Neuronal stem cell (in vitro differentiated cells): ENCODE data around the gene TSC1.
A peak's percentile ranks its signal among the peaks of the same experiment; 100 is the strongest.

Source experiments
- DNase-seq: peaks from one replicate; pipeline ENCODE4 v3.0.0-alpha.2; 2013; ENCODE audit warnings: low spot score
- H2AFZ ChIP-seq: one replicate; pipeline ENCODE4 v1.6.1; 2013; ENCODE audit warnings: mild to moderate bottlenecking, low read length, inconsistent platforms
- H2AK5ac ChIP-seq: 2 replicates; pipeline ENCODE4 v1.6.1; 2013; ENCODE audit warnings: low read depth, mild to moderate bottlenecking, inconsistent platforms, low read length, moderate library complexity, mixed read lengths
- H2BK120ac ChIP-seq: 2 replicates; pipeline ENCODE4 v1.6.1; 2013; ENCODE audit warnings: low read depth, mild to moderate bottlenecking, inconsistent platforms, low read length, moderate library complexity, mixed read lengths
- H2BK12ac ChIP-seq: one replicate; pipeline ENCODE4 v1.6.1; 2013; ENCODE audit warnings: low read length, inconsistent platforms
- H2BK15ac ChIP-seq: 2 replicates; pipeline ENCODE4 v1.6.1; 2013; ENCODE audit warnings: mild to moderate bottlenecking, low read length, inconsistent platforms, mixed read lengths
- H2BK5ac ChIP-seq: one replicate; pipeline ENCODE4 v1.6.1; 2013; ENCODE audit warnings: inconsistent platforms, mild to moderate bottlenecking, low read length, moderate library complexity
- H3K14ac ChIP-seq: one replicate; pipeline ENCODE4 v1.6.1; 2013; ENCODE audit warnings: low read length, inconsistent platforms
- H3K18ac ChIP-seq: 2 replicates; pipeline ENCODE4 v1.6.1; 2013; ENCODE audit warnings: low read length, inconsistent platforms
- H3K23ac ChIP-seq: 2 replicates; pipeline ENCODE4 v1.6.1; 2013; ENCODE audit warnings: low read depth, mild to moderate bottlenecking, mixed read lengths, low read length, inconsistent platforms; ENCODE audit not compliant: poor library complexity
- H3K27ac ChIP-seq: replicated peaks from 3 replicates; pipeline ENCODE4 v1.5.1; 2013; ENCODE audit warnings: low read length, inconsistent platforms
- H3K27me3 ChIP-seq, 3 experiments: 2 replicates each; pipeline ENCODE4 v1.6.1; 2013; ENCODE audit warnings: low read length in 3 of 3, mild to moderate bottlenecking in 2 of 3, inconsistent platforms in 1 of 3, low read depth in 1 of 3, mixed read lengths in 1 of 3, moderate library complexity in 1 of 3; ENCODE audit not compliant: control insufficient read depth in 3 of 3, insufficient read depth in 3 of 3
- H3K36me3 ChIP-seq, 2 donors: replicated peaks in 1 of 2; 2 replicates each; pipeline ENCODE4 v1.6.1; 2013; ENCODE audit warnings: low read length in 2 of 2; ENCODE audit not compliant: control insufficient read depth in 2 of 2, insufficient read depth in 2 of 2
- H3K4ac ChIP-seq: 2 replicates; pipeline ENCODE4 v1.6.1; 2013; ENCODE audit warnings: inconsistent platforms, mild to moderate bottlenecking, low read length, moderate library complexity
- H3K4me1 ChIP-seq, 2 donors: 1 replicate in 1 of 2; 2 replicates in 1 of 2; pipeline ENCODE4 v1.6.1; 2013; ENCODE audit warnings: low read length in 2 of 2, low read depth in 1 of 2; ENCODE audit not compliant: control insufficient read depth in 2 of 2, insufficient read depth in 1 of 2
- H3K4me2 ChIP-seq: one replicate; pipeline ENCODE4 v1.6.1; 2013; ENCODE audit warnings: mild to moderate bottlenecking, low read length, inconsistent platforms; ENCODE audit not compliant: insufficient read depth, poor library complexity, severe bottlenecking
- H3K4me3 ChIP-seq, 2 donors: 2 replicates each; pipeline ENCODE4 v1.5.1; 2013; ENCODE audit warnings: low read length in 2 of 2, mild to moderate bottlenecking in 2 of 2, inconsistent platforms in 1 of 2, moderate library complexity in 1 of 2
- H3K79me1 ChIP-seq: one replicate; pipeline ENCODE4 v1.6.1; 2013; ENCODE audit warnings: low read depth, mild to moderate bottlenecking, inconsistent platforms, low read length, moderate library complexity
- H3K9ac ChIP-seq: one replicate; pipeline ENCODE4 v1.6.1; 2013; ENCODE audit warnings: mild to moderate bottlenecking, low read depth, low read length, inconsistent platforms; ENCODE audit not compliant: poor library complexity
- H3K9me3 ChIP-seq, 2 donors: replicated peaks in 1 of 2; 2 replicates each; pipeline versions ENCODE3 to v1.6.1; 2013; ENCODE audit warnings: low read length in 2 of 2, mild to moderate bottlenecking in 2 of 2, inconsistent platforms in 1 of 2, low read depth in 1 of 2, mixed read lengths in 1 of 2, moderate library complexity in 1 of 2; ENCODE audit not compliant: control insufficient read depth in 2 of 2, insufficient read depth in 1 of 2
- H4K8ac ChIP-seq: one replicate; pipeline ENCODE4 v1.6.1; 2013; ENCODE audit warnings: low read depth, mild to moderate bottlenecking, inconsistent platforms, low read length, moderate library complexity
- H4K91ac ChIP-seq: one replicate; pipeline ENCODE4 v1.6.1; 2013; ENCODE audit warnings: low read length, low read depth, mild to moderate bottlenecking, inconsistent platforms; ENCODE audit not compliant: poor library complexity
- WGBS, 2 donors: extraction: QIAGEN DNeasy Blood & Tissue Kit; methylation state at CpG; one replicate each; pipeline ENCODE4 v1.1.7; 2013; ENCODE audit warnings: missing lambda C conversion rate in 2 of 2, mixed read lengths in 1 of 2; ENCODE audit not compliant: insufficient read length in 2 of 2, insufficient replicate concordance in 1 of 2; ENCODE audit errors: extremely low coverage in 2 of 2; 5-methylcytosine and 5-hydroxymethylcytosine counted together

TSC1 gene

GRCh38 chr9:132980157-132980556 lies 35.7 kb upstream of the TSC1 start:
- Histone ChIP-seq H2BK5ac (no peak overlapping the region), H3K4me2 (no peak overlapping the region), H4K91ac (no peak overlapping the region), H3K9ac (no peak overlapping the region), H3K36me3 (no peaks in the 10 kb centered on the region), H3K27ac (no peak overlapping the region), H3K14ac (no peak overlapping the region), H3K23ac (no peak overlapping the region), H3K79me1 (no peaks in the 10 kb centered on the region), H3K4me1 (peaks cover 0 to 4% of the 10 kb centered on the region in 2 donors), H2BK120ac (no peak overlapping the region), H3K27me3 (peaks cover 6 to 76% (median 26%) of the 10 kb centered on the region in 3 experiments), H2BK12ac (no peak overlapping the region), H3K4me3 (no peak overlapping the region), H3K9me3 (peaks cover 0 to 2% of the 10 kb centered on the region in 2 donors), H2AK5ac (no peak overlapping the region), H4K8ac (no peak overlapping the region), H3K4ac (no peak overlapping the region), H2BK15ac (no peak overlapping the region), H2AFZ (no peak overlapping the region), H3K18ac (no peak overlapping the region)
- WGBS, 2 donors: no CpG with 5 or more reads among the region's 5 CpGs
- no peak for DNase-seq

- Histone ChIP-seq H3K9ac (no peak within 1 kb of the TSS), H3K18ac (no peak within 1 kb of the TSS), H3K79me1 (no peaks in the 10 kb centered on the region), H3K27ac (no peak within 1 kb of the TSS), H4K91ac (no peak within 1 kb of the TSS), H3K27me3 (peaks cover 6 to 72% (median 27%) of the 10 kb centered on the region in 3 experiments), H2BK5ac (no peak within 1 kb of the TSS), H4K8ac (no peak within 1 kb of the TSS), H3K14ac (no peak within 1 kb of the TSS), H3K4ac (no peak within 1 kb of the TSS), H2BK120ac (no peak within 1 kb of the TSS), H3K4me2 (no peak within 1 kb of the TSS), H3K9me3 (peaks cover 0 to 2% of the 10 kb centered on the region in 2 donors), H2AFZ (peak within 1 kb of the TSS; percentile 64), H3K4me1 (peaks cover 0 to 4% of the 10 kb centered on the region in 2 donors), H2AK5ac (no peak within 1 kb of the TSS), H3K23ac (no peak within 1 kb of the TSS), H2BK15ac (no peak within 1 kb of the TSS), H3K4me3 (no peak within 1 kb of the TSS), H3K36me3 (no peaks in the 10 kb centered on the region), H2BK12ac (no peak within 1 kb of the TSS)
- WGBS, 2 donors: no CpG with 5 or more reads among the region's 26 CpGs
- DNase-seq: no peak
These were observed 34.2 kb upstream of the TSC1 start, which contains the start of gene GFI1B for GRCh38 chr9:132978451-132979131. Gene GFI1B, plus strand, starts transcription at chr9:132978694. Its CDS starts 7,985 bp downstream, at chr9:132986679.

- no peak overlapping the region for H4K8ac ChIP-seq
- no peak overlapping the region for H3K9ac ChIP-seq
- no peak overlapping the region for H3K23ac ChIP-seq
- no peak overlapping the region for H3K14ac ChIP-seq
- no peak for DNase-seq
- no peaks in the 10 kb centered on the region for H3K79me1 ChIP-seq
- no peak overlapping the region for H3K27ac ChIP-seq
- H3K4me3 ChIP-seq: no peak overlapping the region
- no peak overlapping the region for H2AFZ ChIP-seq
- peaks cover 0 to 2% of the 10 kb centered on the region in 2 donors for H3K9me3 ChIP-seq
- H2AK5ac ChIP-seq: no peak overlapping the region
- H2BK5ac ChIP-seq: no peak overlapping the region
- H2BK12ac ChIP-seq: no peak overlapping the region
- H3K27me3 ChIP-seq: peaks cover 6 to 73% (median 29%) of the 10 kb centered on the region in 3 experiments
- no peak overlapping the region for H4K91ac ChIP-seq
- no peak overlapping the region for H2BK120ac ChIP-seq
- H3K4me2 ChIP-seq: no peak overlapping the region
- H2BK15ac ChIP-seq: no peak overlapping the region
- peaks cover 0 to 4% of the 10 kb centered on the region in 2 donors for H3K4me1 ChIP-seq
- no peaks in the 10 kb centered on the region for H3K36me3 ChIP-seq
- no peak overlapping the region for H3K18ac ChIP-seq
- no peak overlapping the region for H3K4ac ChIP-seq
- no CpG with 5 or more reads among the region's 2 CpGs for WGBS, 2 donors
These were observed 33.7 kb upstream of the TSC1 start for GRCh38 chr9:132978112-132978450.

DNA sequence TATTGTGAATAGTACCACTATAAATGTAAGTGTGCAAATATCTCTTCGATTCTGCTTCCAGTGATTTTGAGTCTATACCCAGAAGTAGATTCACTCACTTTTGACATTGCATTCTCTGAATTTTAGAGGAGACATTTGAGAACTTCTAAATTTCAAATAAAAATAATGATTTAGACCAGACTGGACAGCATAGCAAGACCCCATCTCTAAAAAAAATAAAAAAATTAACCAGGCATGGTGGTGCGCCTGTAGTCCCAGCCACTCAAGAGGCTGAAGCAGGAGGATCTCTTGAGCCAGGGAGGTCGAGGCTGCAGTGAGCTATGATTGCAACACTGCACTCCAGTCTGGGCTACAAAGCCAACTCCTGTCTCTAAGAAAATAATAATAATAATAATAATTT lies 32.2 kb upstream of the TSC1 start:
- Histone ChIP-seq H3K18ac (no peak overlapping the region), H3K4me1 (peaks cover 0 to 4% of the 10 kb centered on the region in 2 donors), H2BK5ac (no peak overlapping the region), H2BK120ac (no peak overlapping the region), H4K8ac (no peak overlapping the region), H4K91ac (no peak overlapping the region), H2AFZ (no peak overlapping the region), H2AK5ac (no peak overlapping the region), H3K4me3 (no peak overlapping the region), H3K36me3 (no peaks in the 10 kb centered on the region), H3K4ac (no peak overlapping the region), H3K9ac (no peak overlapping the region), H3K23ac (no peak overlapping the region), H3K79me1 (no peaks in the 10 kb centered on the region), H3K4me2 (no peak overlapping the region), H3K9me3 (peaks cover 0 to 2% of the 10 kb centered on the region in 2 donors), H3K27me3 (peaks cover 6 to 66% (median 32%) of the 10 kb centered on the region in 3 experiments), H3K27ac (no peak overlapping the region), H3K14ac (no peak overlapping the region), H2BK12ac (no peak overlapping the region), H2BK15ac (no peak overlapping the region)
- no peak for DNase-seq
- WGBS, 2 donors: no CpG with 5 or more reads among the region's 3 CpGs
